ENCODE measurements around the gene ANKRD17.
A peak's percentile ranks its signal among the peaks of the same experiment; 100 is the strongest.
"Not testable (repeated sequence)": the region's sequence is repeated elsewhere in the genome, so short reads cannot be mapped to it uniquely, and the experiment has no call there.

ANKRD17 gene

GRCh38 chr4:73224886-73225285 is 33.7 kb downstream of the ANKRD17 start:
- ATAC-seq, result no peak
- Mint-ChIP-seq H3K9me3 (no peaks in the 10 kb centered on the region), H3K27ac (no peak overlapping the region), H3K4me1 (peaks cover 22% of the 10 kb centered on the region), H3K4me3 (no peak overlapping the region), H3K36me3 (peaks cover 34% of the 10 kb centered on the region)
- DNase-seq (ENCODE audit: low spot score in 2 of 2), result no peak

GRCh38 chr4:73223258-73223650 is 35.3 kb downstream of the ANKRD17 start:
- H3K4me3 Mint-ChIP-seq, result no peak overlapping the region
- no peak overlapping the region for H3K27ac Mint-ChIP-seq
- no peak for DNase-seq (ENCODE audit: low spot score in 2 of 2)
- peaks cover 22% of the 10 kb centered on the region for H3K4me1 Mint-ChIP-seq
- peaks cover 43% of the 10 kb centered on the region for H3K36me3 Mint-ChIP-seq
- no peak for ATAC-seq
- H3K9me3 Mint-ChIP-seq, result no peaks in the 10 kb centered on the region

GRCh38 chr4:73222466-73223257 is 35.9 kb downstream of the ANKRD17 start:
- Mint-ChIP-seq H3K36me3 (peaks cover 45% of the 10 kb centered on the region), H3K9me3 (no peaks in the 10 kb centered on the region), H3K4me3 (no peak overlapping the region), H3K27ac (no peak overlapping the region), H3K4me1 (peaks cover 22% of the 10 kb centered on the region)
- ATAC-seq, result peak; percentile 100
- DNase-seq (ENCODE audit: low spot score in 2 of 2), result peak in 1 of 2 donors; percentile 14

- peaks cover 22% of the 10 kb centered on the region for H3K4me1 Mint-ChIP-seq
- DNase-seq (ENCODE audit: low spot score in 2 of 2), result no peak
- ATAC-seq, result no peak
Observed at GRCh38 chr4:73221734-73222133, 36.9 kb downstream of the ANKRD17 start.

GRCh38 chr4:73220815-73221214 is 37.8 kb downstream of the ANKRD17 start:
- ATAC-seq (no peak), DNase-seq (ENCODE audit: low spot score in 2 of 2) (no peak)
- H3K9me3 Mint-ChIP-seq, result no peaks in the 10 kb centered on the region

More at GRCh38 chr4:73221734-73222133, 36.9 kb downstream of the ANKRD17 start:
- H3K27ac Mint-ChIP-seq, result peak overlapping the region; percentile 29
- peaks cover 46% of the 10 kb centered on the region for H3K36me3 Mint-ChIP-seq
- H3K9me3 Mint-ChIP-seq, result no peaks in the 10 kb centered on the region
- H3K4me3 Mint-ChIP-seq, result no peak overlapping the region

GRCh38 chr4:73213916-73214653 is 44.5 kb downstream of the ANKRD17 start:
- Mint-ChIP-seq H3K4me3 (no peak overlapping the region), H3K4me1 (peaks cover 18% of the 10 kb centered on the region), H3K9me3 (no peaks in the 10 kb centered on the region), H3K27ac (no peak overlapping the region), H3K36me3 (peaks cover 68% of the 10 kb centered on the region)
- ATAC-seq (no peak), DNase-seq (ENCODE audit: low spot score in 2 of 2) (no peak)

More at GRCh38 chr4:73220815-73221214, 37.8 kb downstream of the ANKRD17 start:
- Mint-ChIP-seq H3K4me1 (peaks cover 22% of the 10 kb centered on the region), H3K4me3 (no peak overlapping the region), H3K27ac (no peak overlapping the region), H3K36me3 (peaks cover 38% of the 10 kb centered on the region)

- H3K9me3 Mint-ChIP-seq, result peaks cover 3% of the 10 kb centered on the region
- H3K27ac Mint-ChIP-seq, result no peak overlapping the region
- peaks cover 26% of the 10 kb centered on the region for H3K4me1 Mint-ChIP-seq
- no peak for DNase-seq (ENCODE audit: low spot score in 2 of 2)
- no peak overlapping the region for H3K4me3 Mint-ChIP-seq
- ATAC-seq, result no peak
- peaks cover 66% of the 10 kb centered on the region for H3K36me3 Mint-ChIP-seq
Observed at GRCh38 chr4:73212982-73213730, 45.4 kb downstream of the ANKRD17 start.

GRCh38 chr4:73211968-73212367 is 46.6 kb downstream of the ANKRD17 start:
- no peak for DNase-seq (ENCODE audit: low spot score in 2 of 2)
- H3K9me3 Mint-ChIP-seq, result peaks cover 3% of the 10 kb centered on the region
- H3K4me1 Mint-ChIP-seq, result peaks cover 33% of the 10 kb centered on the region
- H3K4me3 Mint-ChIP-seq, result no peak overlapping the region
- peaks cover 68% of the 10 kb centered on the region for H3K36me3 Mint-ChIP-seq
- ATAC-seq, result peak; percentile 79
- no peak overlapping the region for H3K27ac Mint-ChIP-seq

- H3K4me3 Mint-ChIP-seq, result no peak overlapping the region
- H3K27ac Mint-ChIP-seq, result no peak overlapping the region
- peaks cover 3% of the 10 kb centered on the region for H3K9me3 Mint-ChIP-seq
- DNase-seq (ENCODE audit: low spot score in 2 of 2) (no peak), ATAC-seq (no peak)
- H3K36me3 Mint-ChIP-seq, result peaks cover 60% of the 10 kb centered on the region
- peaks cover 50% of the 10 kb centered on the region for H3K4me1 Mint-ChIP-seq
Observed at GRCh38 chr4:73208376-73208775, 50.2 kb downstream of the ANKRD17 start.

GRCh38 chr4:73206236-73206635 is 52.4 kb downstream of the ANKRD17 start:
- ATAC-seq, result no peak
- Mint-ChIP-seq H3K4me3 (no peak overlapping the region), H3K9me3 (peaks cover 6% of the 10 kb centered on the region), H3K4me1 (peaks cover 56% of the 10 kb centered on the region), H3K27ac (no peak overlapping the region), H3K36me3 (peaks cover 49% of the 10 kb centered on the region)
- no peak for DNase-seq (ENCODE audit: low spot score in 2 of 2)

GRCh38 chr4:73205482-73205881 is 53.1 kb downstream of the ANKRD17 start:
- Mint-ChIP-seq H3K9me3 (peaks cover 6% of the 10 kb centered on the region), H3K36me3 (peaks cover 44% of the 10 kb centered on the region), H3K4me3 (no peak overlapping the region), H3K4me1 (peaks cover 56% of the 10 kb centered on the region), H3K27ac (no peak overlapping the region)
- DNase-seq (ENCODE audit: low spot score in 2 of 2) (no peak), ATAC-seq (no peak)

- not testable (repeated sequence) for H3K4me3 Mint-ChIP-seq; H3K27ac Mint-ChIP-seq; ATAC-seq; H3K9me3 Mint-ChIP-seq; DNase-seq (ENCODE audit: low spot score in 2 of 2)
- Mint-ChIP-seq H3K36me3 (peaks cover 50% of the 10 kb centered on the region), H3K4me1 (peaks cover 49% of the 10 kb centered on the region)
Observed at GRCh38 chr4:73203976-73204375, 54.6 kb downstream of the ANKRD17 start.

- no peak for DNase-seq (ENCODE audit: low spot score in 2 of 2)
- Mint-ChIP-seq H3K36me3 (peaks cover 27% of the 10 kb centered on the region), H3K27ac (no peak overlapping the region), H3K4me3 (no peak overlapping the region), H3K4me1 (peaks cover 25% of the 10 kb centered on the region), H3K9me3 (no peaks in the 10 kb centered on the region)
- ATAC-seq, result no peak
Observed at GRCh38 chr4:73197220-73197619, 61.4 kb downstream of the ANKRD17 start.

GRCh38 chr4:73194064-73194463 is 64.5 kb downstream of the ANKRD17 start:
- DNase-seq (ENCODE audit: low spot score in 2 of 2) (no peak), ATAC-seq (no peak)
- H3K36me3 Mint-ChIP-seq, result peaks cover 35% of the 10 kb centered on the region
- H3K4me1 Mint-ChIP-seq, result peaks cover 25% of the 10 kb centered on the region
- H3K9me3 Mint-ChIP-seq, result peaks cover 3% of the 10 kb centered on the region
- no peak overlapping the region for H3K4me3 Mint-ChIP-seq
- H3K27ac Mint-ChIP-seq, result no peak overlapping the region

GRCh38 chr4:73193659-73194058 is 64.9 kb downstream of the ANKRD17 start:
- Mint-ChIP-seq H3K9me3 (peaks cover 3% of the 10 kb centered on the region), H3K4me1 (peaks cover 25% of the 10 kb centered on the region), H3K4me3 (no peak overlapping the region), H3K27ac (no peak overlapping the region), H3K36me3 (peaks cover 39% of the 10 kb centered on the region)
- DNase-seq (ENCODE audit: low spot score in 2 of 2) (no peak), ATAC-seq (no peak)

Data from stimulated activated effector memory CD8-positive, alpha-beta T cell treated with anti-CD3 and anti-CD28 coated beads, Interleukin-12 subunit alpha, Interleukin-12 subunit beta, amount 100 ng/mL, for 72 hours (primary cell).